ENCODE results near the gene ZNF12. TPM values are rescaled to one million over a fixed set of nuclear protein-coding genes. Genes with fewer than 3 reads are reported as not detected.

Gene ZNF12
- total and polyA plus RNA-seq, 2 of the 8 experiments (the other 6 are each of a cell fraction or from before 2014, with no cell fraction given): 6.7 to 16.2 TPM

- Histone ChIP-seq H3K36me3 (ENCODE audit: control insufficient read depth in 2 of 4, insufficient read depth in 4 of 4, low read length in 3 of 4) (peaks cover 0 to 10% (median 3%) of the 10 kb centered on the region in 4 experiments; a peak in 4 of 8 replicates), H2BK12ac (ENCODE audit: low read depth, low read length) (no peak overlapping the region)
- TF ChIP-seq SIN3A (conservative IDR thresholded peaks at IDR 0.05 in 1 of 2, IDR thresholded peaks at IDR 0.05 in 1 of 2; ENCODE audit: low read depth in 1 of 2, low read length in 2 of 2): no peak
- TF ChIP-seq MAFK (IDR thresholded peaks at IDR 0.05; ENCODE audit: low read depth, low read length): no peak
- no peak for TF ChIP-seq CEBPB (IDR thresholded peaks at IDR 0.05; ENCODE audit: low read depth, low read length)
- TF ChIP-seq CHD2 (IDR thresholded peaks at IDR 0.05; ENCODE audit: low read length): no peak
- no peak for TF ChIP-seq KDM5A (IDR thresholded peaks at IDR 0.05; ENCODE audit: low read length)
- TF ChIP-seq EGR1 (IDR thresholded peaks at IDR 0.05; ENCODE audit: borderline replicate concordance, low read depth, low read length): no peak
- TF ChIP-seq EZH2 (IDR thresholded peaks at IDR 0.05; ENCODE audit: low read depth, low read length, severe bottlenecking): no peak
- TF ChIP-seq TEAD4 (IDR thresholded peaks at IDR 0.05; ENCODE audit: low read depth, low read length): no peak
- no peak for TF ChIP-seq SUZ12 (IDR thresholded peaks at IDR 0.05; ENCODE audit: low read length)
- TF ChIP-seq RNF2 (IDR thresholded peaks at IDR 0.05; ENCODE audit: borderline replicate concordance, low read depth, low read length, missing control alignments, poor library complexity, severe bottlenecking): no peak
- TF ChIP-seq ATF3 (IDR thresholded peaks at IDR 0.05; ENCODE audit: insufficient read depth, low read depth, low read length): no peak
- TF ChIP-seq ZNF274 (IDR thresholded peaks at IDR 0.05; ENCODE audit: borderline replicate concordance, extremely low read depth, low read length): no peak
Measured at GRCh38 chr7:6643915-6644625, 62.7 kb downstream of the ZNF12 start.

More at GRCh38 chr7:6643915-6644625, 62.7 kb downstream of the ZNF12 start:
- H3K4me2 ChIP-seq (ENCODE audit: insufficient read depth in 1 of 2, low read depth in 2 of 2, low read length in 2 of 2): no peak overlapping the region
- H3K79me1 ChIP-seq (ENCODE audit: low read depth, low read length): peaks cover 5% of the 10 kb centered on the region; the same call in 1 of the 2 replicates
- H2AK5ac ChIP-seq (ENCODE audit: low read depth, low read length): no peak overlapping the region
- H3K4me3 ChIP-seq (ENCODE audit: extremely low read depth in 1 of 4, insufficient read depth in 2 of 4, low read depth in 3 of 4, low read length in 4 of 4): no peak overlapping the region
- no peak for FAIRE-seq
- CTCF ChIA-PET (ENCODE audit: partially characterized antibody): interaction anchor here (1.4 kb wide), 1 partner anchor 9 kb away, joined by 3 read pairs; no protein-coding TSS in a partner anchor
- H4K20me1 ChIP-seq (replicated peaks in 1 of 2; ENCODE audit: control insufficient read depth in 1 of 2, insufficient read depth in 2 of 2, low read length in 2 of 2): peaks cover 0 to 9% of the 10 kb centered on the region in 2 experiments
- no peaks in the 10 kb centered on the region for H3K79me2 ChIP-seq (ENCODE audit: control insufficient read depth in 1 of 2, insufficient read depth in 2 of 2, low read length in 2 of 2)
- H3K4me1 ChIP-seq (replicated peaks in 1 of 4; ENCODE audit: control insufficient read depth in 3 of 4, insufficient read depth in 4 of 4, low read length in 3 of 4): no peaks in the 10 kb centered on the region; a peak in 1 of 7 replicates
- no peak overlapping the region for H3K27ac ChIP-seq (ENCODE audit: low read depth, low read length)
- no peak overlapping the region for H2BK20ac ChIP-seq (ENCODE audit: low read length)
- DNase-seq (ENCODE audit: low read depth in 1 of 2, low spot score in 2 of 2): no peak
- no peak overlapping the region for H2BK120ac ChIP-seq (replicated peaks; ENCODE audit: low read depth, low read length)
- H3K23ac ChIP-seq (ENCODE audit: insufficient read length): no peak overlapping the region
- POLR2A ChIA-PET (ENCODE audit: partially characterized antibody): interaction anchor here (1.0 to 1.3 kb wide), 2 partner anchors 25 to 66 kb away, joined by 3 read pairs; no protein-coding TSS in a partner anchor
- WGBS, 2 experiments (ENCODE audit: extremely low coverage in 1 of 2, insufficient coverage in 1 of 2, insufficient read length in 1 of 2, insufficient replicate concordance in 2 of 2, low coverage in 1 of 2, low lambda C conversion rate in 2 of 2, missing lambda C conversion rate in 1 of 2): 90% methylated on average over 20 of the region's 21 CpGs; no CpG with 5 or more reads in 1 of the 2 experiments
- H2BK15ac ChIP-seq (ENCODE audit: low read length): no peak overlapping the region
- H3K56ac ChIP-seq (replicated peaks; ENCODE audit: insufficient read length, low read depth, low read length): no peak overlapping the region
- no peak overlapping the region for H4K5ac ChIP-seq (ENCODE audit: insufficient read length, low read depth, low read length)
- no peaks in the 10 kb centered on the region; a peak in 1 of 7 replicates for H3K27me3 ChIP-seq (replicated peaks in 1 of 4; ENCODE audit: control insufficient read depth in 3 of 4, extremely low read depth in 1 of 4, insufficient read depth in 3 of 4, low read length in 3 of 4)
- H4K8ac ChIP-seq (ENCODE audit: extremely low read depth, insufficient read depth, low read length): no peak overlapping the region
- no peak overlapping the region for H3K9ac ChIP-seq (replicated peaks in 1 of 4; ENCODE audit: extremely low read depth in 1 of 4, low read depth in 3 of 4, low read length in 3 of 4)
- no peaks in the 10 kb centered on the region for H3K23me2 ChIP-seq (ENCODE audit: low read depth, low read length)
- H4K91ac ChIP-seq (replicated peaks; ENCODE audit: insufficient read length, low read length): no peak overlapping the region
- no peak overlapping the region for H2AFZ ChIP-seq (ENCODE audit: low read length)
- H2BK5ac ChIP-seq (ENCODE audit: low read depth, low read length): no peak overlapping the region
- no peak overlapping the region for H3K4ac ChIP-seq (replicated peaks; ENCODE audit: insufficient read length, low read depth, low read length)
- H3K9me3 ChIP-seq (ENCODE audit: insufficient read depth in 2 of 2, low read depth in 1 of 2, low read length in 1 of 2): no peaks in the 10 kb centered on the region
- H3K18ac ChIP-seq (ENCODE audit: extremely low read depth, low read length): no peak overlapping the region
- H3K14ac ChIP-seq (ENCODE audit: insufficient read length): no peak overlapping the region

Measured in H1 (cell line).